ENCODE measurements around the gene EVI5.

The EVI5 gene

DNA sequence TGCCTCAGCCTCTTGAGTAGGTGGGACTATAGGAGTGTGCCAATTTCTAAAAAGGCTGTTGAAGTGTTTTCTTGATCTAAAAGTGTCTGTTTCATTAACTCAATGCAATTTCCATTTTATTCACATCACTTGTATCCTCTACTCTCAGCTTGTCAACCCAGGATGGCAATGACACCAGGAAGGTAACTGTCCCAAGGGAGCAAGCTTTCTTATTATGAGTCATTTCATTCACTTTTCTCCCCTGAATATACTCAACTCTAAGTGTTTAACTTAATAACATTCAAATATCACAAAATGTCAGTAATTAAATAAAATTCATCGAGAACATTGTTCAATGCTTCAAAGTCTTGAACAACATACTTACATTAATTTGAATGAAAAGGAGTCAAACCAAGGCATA lies 275.3 kb downstream of the EVI5 start:
- DNase-seq (ENCODE audit: low spot score in 2 of 2): no peak
- no peak overlapping the region for H3K4me3 ChIP-seq
- no peaks in the 10 kb centered on the region for H3K36me3 ChIP-seq (replicated peaks)
- no peaks in the 10 kb centered on the region for H3K27me3 ChIP-seq (ENCODE audit: low read depth)
- in situ Hi-C loops (cut with MboI; ENCODE audit: low sequenced_read_pairs): no loop called here
- no peaks in the 10 kb centered on the region for H3K9me3 ChIP-seq
- H3K4me1 ChIP-seq: no peaks in the 10 kb centered on the region

GRCh38 chr1:92505015-92505692 lies 279.8 kb downstream of the EVI5 start:
- no peaks in the 10 kb centered on the region for H3K27me3 ChIP-seq (ENCODE audit: low read depth)
- H3K36me3 ChIP-seq (replicated peaks): no peaks in the 10 kb centered on the region
- in situ Hi-C loops (cut with MboI; ENCODE audit: low sequenced_read_pairs): no loop called here
- no peak for DNase-seq (ENCODE audit: low spot score in 2 of 2)
- H3K9me3 ChIP-seq: no peaks in the 10 kb centered on the region
- no peak overlapping the region for H3K4me3 ChIP-seq
- no peaks in the 10 kb centered on the region for H3K4me1 ChIP-seq

GRCh38 chr1:92504291-92505014 lies 280.5 kb downstream of the EVI5 start:
- in situ Hi-C loops (cut with MboI; ENCODE audit: low sequenced_read_pairs): no loop called here
- H3K4me3 ChIP-seq: no peak overlapping the region

GRCh38 chr1:92503926-92504285 lies 281.0 kb downstream of the EVI5 start:
- H3K4me3 ChIP-seq: no peak overlapping the region
- in situ Hi-C loops (cut with MboI; ENCODE audit: low sequenced_read_pairs): no loop called here

More at GRCh38 chr1:92504291-92505014, 280.5 kb downstream of the EVI5 start:
- no peaks in the 10 kb centered on the region for H3K36me3 ChIP-seq (replicated peaks)
- no peaks in the 10 kb centered on the region for H3K9me3 ChIP-seq
- DNase-seq (ENCODE audit: low spot score in 2 of 2): no peak
- no peaks in the 10 kb centered on the region for H3K4me1 ChIP-seq
- no peaks in the 10 kb centered on the region for H3K27me3 ChIP-seq (ENCODE audit: low read depth)

DNA sequence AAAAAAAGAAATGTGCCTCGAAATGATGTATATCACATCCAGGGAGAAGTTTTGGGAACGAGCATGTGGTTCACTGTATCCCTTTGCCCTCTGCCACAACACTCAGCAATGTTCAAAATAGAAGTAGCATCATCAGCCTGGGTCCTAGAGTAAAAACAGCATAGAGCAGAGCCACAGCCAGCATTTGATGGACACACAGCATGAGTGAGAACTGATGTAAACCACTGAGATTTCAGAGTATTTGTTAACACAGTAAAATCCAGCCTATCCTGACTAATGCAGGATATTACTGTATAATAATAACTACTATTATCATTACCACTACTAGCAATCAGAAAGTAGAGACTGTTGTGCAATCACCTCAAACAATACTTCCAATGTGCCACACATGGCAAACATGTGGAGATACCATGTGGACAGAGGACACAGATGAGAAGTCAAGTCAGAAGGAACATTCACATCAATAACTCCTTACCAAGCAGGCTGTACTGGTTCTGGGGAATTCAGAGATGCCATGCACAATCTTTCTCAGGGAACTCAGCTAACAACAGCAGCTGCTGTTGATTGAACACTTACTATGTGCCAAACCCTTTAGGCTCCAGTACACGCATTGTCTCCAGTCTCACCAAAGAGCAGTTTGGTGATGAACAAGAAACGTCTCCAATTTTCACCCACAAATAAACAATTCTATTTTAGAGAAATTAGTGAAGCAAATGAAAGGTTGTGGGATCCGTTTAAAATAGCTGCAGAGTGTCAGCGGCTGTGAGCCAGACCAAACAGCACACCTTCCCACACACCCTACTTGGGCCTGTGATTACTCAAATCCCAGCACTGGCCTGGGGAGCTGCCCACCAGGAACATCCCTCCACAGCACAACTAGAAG lies 281.6 kb downstream of the EVI5 start:
- no peak overlapping the region for H3K4me3 ChIP-seq
- in situ Hi-C loops (cut with MboI; ENCODE audit: low sequenced_read_pairs): no loop called here
- H3K27me3 ChIP-seq (ENCODE audit: low read depth): no peaks in the 10 kb centered on the region
- no peaks in the 10 kb centered on the region for H3K9me3 ChIP-seq
- no peaks in the 10 kb centered on the region for H3K4me1 ChIP-seq
- no peak for DNase-seq (ENCODE audit: low spot score in 2 of 2)
- H3K36me3 ChIP-seq (replicated peaks): no peaks in the 10 kb centered on the region

More at GRCh38 chr1:92503926-92504285, 281.0 kb downstream of the EVI5 start:
- H3K36me3 ChIP-seq (replicated peaks): no peaks in the 10 kb centered on the region
- no peaks in the 10 kb centered on the region for H3K9me3 ChIP-seq
- no peaks in the 10 kb centered on the region for H3K4me1 ChIP-seq
- DNase-seq (ENCODE audit: low spot score in 2 of 2): no peak
- no peaks in the 10 kb centered on the region for H3K27me3 ChIP-seq (ENCODE audit: low read depth)

GRCh38 chr1:92502247-92502646 lies 282.7 kb downstream of the EVI5 start:
- Histone ChIP-seq H3K9me3 (no peaks in the 10 kb centered on the region), H3K36me3 (replicated peaks) (no peaks in the 10 kb centered on the region), H3K27me3 (ENCODE audit: low read depth) (no peaks in the 10 kb centered on the region), H3K4me1 (no peaks in the 10 kb centered on the region), H3K4me3 (no peak overlapping the region)
- DNase-seq (ENCODE audit: low spot score in 2 of 2): no peak
- in situ Hi-C loops (cut with MboI; ENCODE audit: low sequenced_read_pairs): no loop called here

DNA sequence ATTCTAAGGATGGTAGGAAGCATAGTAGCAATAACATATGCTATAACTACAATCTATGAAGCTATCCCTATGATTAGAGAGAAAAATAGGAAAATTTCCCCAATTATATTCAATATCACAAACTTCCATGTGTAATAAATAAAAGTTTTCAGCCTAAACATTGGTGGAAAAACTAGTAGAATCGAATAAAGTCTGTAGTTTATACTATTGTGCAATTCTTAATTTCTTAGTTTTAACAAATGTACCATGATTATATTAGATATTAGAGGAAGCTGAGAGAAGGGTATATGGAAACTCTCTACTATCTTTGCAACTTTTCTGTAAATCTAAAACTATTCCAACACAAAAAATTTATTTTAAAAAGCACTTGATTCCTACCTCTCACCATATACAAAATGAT lies 284.4 kb downstream of the EVI5 start:
- in situ Hi-C loops (cut with MboI; ENCODE audit: low sequenced_read_pairs): no loop called here

DNA sequence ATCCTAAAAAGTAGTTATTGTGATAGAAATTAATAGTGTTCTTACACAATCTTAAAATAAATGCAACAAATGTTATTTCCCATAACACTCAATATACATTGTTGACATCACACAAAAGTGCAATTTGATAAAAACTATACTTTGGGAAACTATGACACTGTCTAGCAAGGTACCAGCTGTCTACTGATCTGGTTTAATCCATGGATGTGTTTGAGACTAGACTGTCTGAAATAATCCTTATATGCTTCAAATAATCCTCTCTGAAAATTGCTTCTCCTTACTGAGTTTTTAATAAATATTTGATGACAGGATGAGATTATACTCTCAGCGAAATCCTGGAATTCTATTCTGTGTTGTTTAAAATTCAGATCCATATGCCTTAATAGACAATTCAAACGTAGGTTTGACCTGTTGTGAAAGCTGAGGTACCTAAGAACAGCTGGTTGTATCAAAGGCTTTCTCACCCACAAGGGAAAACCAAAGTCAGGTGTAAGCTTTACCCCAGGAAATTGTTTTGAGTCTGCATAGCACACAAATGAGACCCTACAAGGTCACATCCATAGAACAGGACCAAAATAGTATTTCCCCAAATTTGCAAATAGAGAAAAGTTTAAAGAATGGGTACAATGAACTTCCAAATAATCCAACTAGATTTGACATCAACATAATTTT lies 289.4 kb downstream of the EVI5 start:
- no peak for DNase-seq (ENCODE audit: low spot score in 2 of 2)
- H3K36me3 ChIP-seq (replicated peaks): no peaks in the 10 kb centered on the region
- no peaks in the 10 kb centered on the region; the same call in 1 of the 2 replicates for H3K27me3 ChIP-seq (ENCODE audit: low read depth)
- H3K9me3 ChIP-seq: no peaks in the 10 kb centered on the region
- H3K4me3 ChIP-seq: no peak overlapping the region
- no peaks in the 10 kb centered on the region for H3K4me1 ChIP-seq
- in situ Hi-C loops (cut with MboI; ENCODE audit: low sequenced_read_pairs): no loop called here

More for the DNA sequence above, 284.4 kb downstream of the EVI5 start:
- Histone ChIP-seq H3K4me3 (no peak overlapping the region), H3K36me3 (replicated peaks) (no peaks in the 10 kb centered on the region), H3K9me3 (no peaks in the 10 kb centered on the region), H3K27me3 (ENCODE audit: low read depth) (no peaks in the 10 kb centered on the region), H3K4me1 (no peaks in the 10 kb centered on the region)
- no peak for DNase-seq (ENCODE audit: low spot score in 2 of 2)

DNA sequence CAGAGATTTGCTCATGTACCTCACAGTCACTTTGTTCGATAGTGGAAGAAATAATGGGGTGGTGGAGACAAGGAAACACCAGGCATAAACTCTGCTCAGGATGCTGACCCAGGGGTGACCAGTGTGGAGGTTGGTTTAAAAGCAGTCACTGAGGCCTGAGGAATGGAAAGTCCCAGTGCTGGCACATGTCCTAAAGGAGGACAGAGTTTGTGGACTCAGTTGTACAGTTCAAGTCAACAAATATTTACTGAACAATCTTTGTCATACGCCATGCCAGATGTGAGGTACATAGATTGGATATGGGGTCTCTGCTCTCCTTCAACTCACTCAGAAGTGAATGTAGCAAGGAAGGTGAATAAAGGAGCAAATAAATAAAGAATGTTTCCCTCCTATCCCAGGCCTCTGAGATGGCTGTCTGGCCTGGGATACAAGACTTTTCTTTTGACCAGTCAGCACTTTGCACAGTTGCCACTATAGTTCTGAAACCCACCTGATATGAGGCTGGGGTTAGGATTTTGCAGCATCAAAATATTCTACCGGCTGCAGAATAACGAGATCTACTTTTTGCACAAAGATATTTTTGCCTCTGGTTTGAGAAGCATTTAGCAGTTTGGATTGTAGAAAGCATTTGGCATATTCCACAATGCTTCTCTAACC lies 290.3 kb downstream of the EVI5 start:
- H3K27me3 ChIP-seq (ENCODE audit: low read depth): no peaks in the 10 kb centered on the region; the same call in 1 of the 2 replicates
- in situ Hi-C loops (cut with MboI; ENCODE audit: low sequenced_read_pairs): no loop called here
- H3K4me3 ChIP-seq: no peak overlapping the region

DNA sequence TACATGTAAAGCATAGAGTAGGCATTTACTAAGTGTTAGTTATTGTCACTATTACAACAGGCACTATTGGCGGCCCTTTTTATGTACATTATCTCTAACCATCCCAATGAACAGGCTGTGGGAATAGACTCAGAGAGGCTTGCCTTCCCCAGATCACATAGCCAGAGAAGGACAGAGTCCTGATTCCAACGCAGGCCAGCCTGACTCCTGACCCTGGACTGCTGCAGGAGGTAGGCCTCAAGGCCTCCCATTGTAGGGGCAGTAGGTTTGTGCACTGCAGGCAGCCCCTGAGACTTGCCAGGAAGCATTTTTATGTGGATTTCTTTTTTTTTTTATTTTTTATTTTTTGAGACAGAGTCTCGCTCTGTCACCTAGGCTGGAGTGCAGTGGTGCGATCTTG lies 291.8 kb downstream of the EVI5 start:
- H3K27me3 ChIP-seq (ENCODE audit: low read depth): peaks cover 5% of the 10 kb centered on the region; the same call in 1 of the 2 replicates
- H3K36me3 ChIP-seq (replicated peaks): no peaks in the 10 kb centered on the region
- no peak for DNase-seq (ENCODE audit: low spot score in 2 of 2)
- no peak overlapping the region for H3K4me3 ChIP-seq
- in situ Hi-C loops (cut with MboI; ENCODE audit: low sequenced_read_pairs): no loop called here
- H3K4me1 ChIP-seq: no peaks in the 10 kb centered on the region
- no peaks in the 10 kb centered on the region for H3K9me3 ChIP-seq

More for the DNA sequence above, 290.3 kb downstream of the EVI5 start:
- no peak for DNase-seq (ENCODE audit: low spot score in 2 of 2)
- H3K9me3 ChIP-seq: no peaks in the 10 kb centered on the region
- no peaks in the 10 kb centered on the region for H3K4me1 ChIP-seq
- H3K36me3 ChIP-seq (replicated peaks): no peaks in the 10 kb centered on the region

GRCh38 chr1:92488832-92489231 lies 296.1 kb downstream of the EVI5 start:
- in situ Hi-C loops (cut with MboI; ENCODE audit: low sequenced_read_pairs): no loop called here

GRCh38 chr1:92488416-92488815 lies 296.5 kb downstream of the EVI5 start:
- no peak overlapping the region for H3K4me3 ChIP-seq
- in situ Hi-C loops (cut with MboI; ENCODE audit: low sequenced_read_pairs): no loop called here

More at GRCh38 chr1:92488832-92489231, 296.1 kb downstream of the EVI5 start:
- Histone ChIP-seq H3K4me1 (peaks cover 8% of the 10 kb centered on the region), H3K4me3 (no peak overlapping the region), H3K9me3 (no peaks in the 10 kb centered on the region), H3K27me3 (ENCODE audit: low read depth) (peaks cover 18% of the 10 kb centered on the region), H3K36me3 (replicated peaks) (no peaks in the 10 kb centered on the region)
- no peak for DNase-seq (ENCODE audit: low spot score in 2 of 2)

DNA sequence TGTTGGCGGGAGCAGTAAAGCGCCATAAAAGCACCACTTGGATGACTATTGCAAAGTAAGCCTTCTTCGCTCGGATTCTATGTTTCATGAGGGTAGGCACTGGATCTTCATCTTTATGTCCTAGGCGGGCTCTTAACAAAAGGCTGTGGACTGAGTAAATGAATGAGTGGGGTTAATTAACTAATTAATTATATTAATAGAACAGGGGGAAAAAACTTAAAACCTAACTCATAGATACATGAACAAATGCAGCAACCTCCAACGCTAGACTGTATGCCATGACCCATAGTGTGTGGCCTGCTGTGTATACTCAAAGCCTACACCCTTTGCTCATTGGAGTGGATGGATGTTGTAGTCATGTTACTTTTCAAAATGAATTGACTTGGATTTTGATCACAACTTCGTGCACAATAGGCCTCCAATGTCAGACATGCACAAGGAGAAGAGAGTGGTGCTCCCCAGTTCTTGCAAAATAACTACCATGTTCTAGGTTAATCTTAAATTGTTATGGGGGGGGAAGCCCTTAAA lies 297.8 kb downstream of the EVI5 start:
- DNase-seq (ENCODE audit: low spot score in 2 of 2): no peak
- H3K4me1 ChIP-seq: peaks cover 13% of the 10 kb centered on the region
- in situ Hi-C loops (cut with MboI; ENCODE audit: low sequenced_read_pairs): no loop called here
- H3K9me3 ChIP-seq: no peaks in the 10 kb centered on the region
- peaks cover 35% of the 10 kb centered on the region for H3K27me3 ChIP-seq (ENCODE audit: low read depth)
- H3K36me3 ChIP-seq (replicated peaks): no peaks in the 10 kb centered on the region
- peak overlapping the region; percentile 50 for H3K4me3 ChIP-seq

More at GRCh38 chr1:92488416-92488815, 296.5 kb downstream of the EVI5 start:
- Histone ChIP-seq H3K36me3 (replicated peaks) (no peaks in the 10 kb centered on the region), H3K4me1 (peaks cover 8% of the 10 kb centered on the region), H3K9me3 (no peaks in the 10 kb centered on the region), H3K27me3 (ENCODE audit: low read depth) (peaks cover 22% of the 10 kb centered on the region)
- no peak for DNase-seq (ENCODE audit: low spot score in 2 of 2)
